ENCODE data around the gene SIRT6. TPM values are rescaled to one million over a fixed set of nuclear protein-coding genes. Genes with fewer than 3 reads are reported as not detected.

The SIRT6 gene
- total and polyA plus RNA-seq, 2 donors from 2014 or later: 27.0 to 27.3 TPM

DNA sequence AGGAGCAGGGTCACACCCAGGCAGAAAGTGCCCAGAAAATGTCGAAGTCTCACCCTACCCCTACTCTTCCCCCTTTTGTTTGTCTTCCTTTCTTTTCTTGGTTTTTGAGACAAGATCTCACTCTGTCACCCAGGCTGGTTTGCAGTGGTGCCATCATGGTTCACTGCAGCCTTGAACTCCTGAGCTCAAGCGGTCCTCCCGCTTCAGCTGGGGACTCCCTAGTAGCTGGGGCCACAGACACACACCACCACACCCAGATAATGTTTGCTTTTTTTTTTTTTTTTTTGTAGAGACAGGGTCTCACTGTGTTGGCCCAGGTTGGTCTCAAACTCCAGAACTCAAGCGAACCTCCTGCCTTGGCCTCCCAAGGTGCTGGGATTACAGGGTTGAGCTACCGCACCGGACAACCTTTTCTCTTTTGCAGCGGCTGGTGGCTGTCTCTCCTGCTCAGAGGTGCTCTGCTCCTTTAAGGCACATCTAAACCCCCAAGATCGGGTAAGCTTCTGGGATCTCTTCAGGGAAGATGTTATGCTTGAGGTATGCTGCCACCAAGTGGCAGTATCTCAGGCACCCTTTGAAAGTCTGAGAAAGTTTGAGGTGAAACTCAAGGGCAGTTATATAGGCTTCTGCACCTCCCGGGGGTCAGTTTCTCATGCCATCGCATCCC lies 24.6 kb upstream of the SIRT6 start:
- DNase-seq (no peak), FAIRE-seq (no peak)
- TF ChIP-seq, protein P1, sequence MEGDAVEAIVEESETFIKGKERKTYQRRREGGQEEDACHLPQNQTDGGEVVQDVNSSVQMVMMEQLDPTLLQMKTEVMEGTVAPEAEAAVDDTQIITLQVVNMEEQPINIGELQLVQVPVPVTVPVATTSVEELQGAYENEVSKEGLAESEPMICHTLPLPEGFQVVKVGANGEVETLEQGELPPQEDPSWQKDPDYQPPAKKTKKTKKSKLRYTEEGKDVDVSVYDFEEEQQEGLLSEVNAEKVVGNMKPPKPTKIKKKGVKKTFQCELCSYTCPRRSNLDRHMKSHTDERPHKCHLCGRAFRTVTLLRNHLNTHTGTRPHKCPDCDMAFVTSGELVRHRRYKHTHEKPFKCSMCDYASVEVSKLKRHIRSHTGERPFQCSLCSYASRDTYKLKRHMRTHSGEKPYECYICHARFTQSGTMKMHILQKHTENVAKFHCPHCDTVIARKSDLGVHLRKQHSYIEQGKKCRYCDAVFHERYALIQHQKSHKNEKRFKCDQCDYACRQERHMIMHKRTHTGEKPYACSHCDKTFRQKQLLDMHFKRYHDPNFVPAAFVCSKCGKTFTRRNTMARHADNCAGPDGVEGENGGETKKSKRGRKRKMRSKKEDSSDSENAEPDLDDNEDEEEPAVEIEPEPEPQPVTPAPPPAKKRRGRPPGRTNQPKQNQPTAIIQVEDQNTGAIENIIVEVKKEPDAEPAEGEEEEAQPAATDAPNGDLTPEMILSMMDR (IDR thresholded peaks at IDR 0.05; ENCODE audit: borderline replicate concordance, extremely low read depth, insufficient read depth): no peak
- Histone ChIP-seq H3K9ac (ENCODE audit: low read length in 3 of 3) (no peak overlapping the region), H3K4me1 (ENCODE audit: control insufficient read depth in 2 of 3, insufficient read depth in 2 of 3, low read depth in 1 of 3, low read length in 3 of 3) (no peaks in the 10 kb centered on the region), H3K36me3 (ENCODE audit: control insufficient read depth in 2 of 3, insufficient read depth in 3 of 3, low read length in 3 of 3) (no peaks in the 10 kb centered on the region), H3K9me3 (ENCODE audit: control insufficient read depth in 2 of 3, insufficient read depth in 1 of 3, low read length in 3 of 3) (no peaks in the 10 kb centered on the region), H3K27me3 (ENCODE audit: control insufficient read depth, insufficient read depth, low read length) (no peaks in the 10 kb centered on the region), H3K4me3 (ENCODE audit: low read length in 3 of 3) (no peak overlapping the region), H3K27ac (ENCODE audit: low read depth in 2 of 2, low read length in 2 of 2) (no peak overlapping the region)
- intact Hi-C loops (cut with DNase I): no loop called here

DNA sequence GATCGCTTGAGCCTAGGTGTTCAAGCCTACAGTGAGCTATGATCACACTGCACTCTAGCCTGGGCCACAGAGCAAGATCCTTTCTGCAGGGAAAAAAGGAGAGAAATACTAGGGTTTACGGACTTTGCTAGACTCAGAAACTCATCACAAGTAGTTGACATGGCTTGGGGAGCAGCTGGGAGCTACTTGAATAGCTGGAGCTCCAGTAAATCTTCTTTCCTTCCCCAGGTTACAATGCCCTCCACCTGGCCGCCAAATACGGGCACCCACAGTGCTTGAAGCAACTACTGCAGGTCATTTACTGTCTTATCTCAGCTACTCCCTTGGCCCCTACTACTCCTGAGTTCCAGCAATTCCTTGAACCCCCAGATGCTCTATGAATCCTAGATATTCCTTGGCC lies 19.4 kb upstream of the SIRT6 start:
- DNase-seq (no peak), FAIRE-seq (no peak)
- Histone ChIP-seq H3K27me3 (ENCODE audit: control insufficient read depth, insufficient read depth, low read length) (no peaks in the 10 kb centered on the region), H3K27ac (ENCODE audit: low read depth in 2 of 2, low read length in 2 of 2) (no peak overlapping the region), H3K9me3 (ENCODE audit: control insufficient read depth in 2 of 3, insufficient read depth in 1 of 3, low read length in 3 of 3) (no peaks in the 10 kb centered on the region), H3K4me1 (ENCODE audit: control insufficient read depth in 2 of 3, insufficient read depth in 2 of 3, low read depth in 1 of 3, low read length in 3 of 3) (no peaks in the 10 kb centered on the region), H3K9ac (ENCODE audit: low read length in 3 of 3) (no peak overlapping the region), H3K4me3 (ENCODE audit: low read length in 3 of 3) (no peak overlapping the region), H3K36me3 (ENCODE audit: control insufficient read depth in 2 of 3, insufficient read depth in 3 of 3, low read length in 3 of 3) (no peaks in the 10 kb centered on the region)
- TF ChIP-seq, protein P1 (IDR thresholded peaks at IDR 0.05; ENCODE audit: borderline replicate concordance, extremely low read depth, insufficient read depth): no peak
- intact Hi-C loops (cut with DNase I): no loop called here

DNA sequence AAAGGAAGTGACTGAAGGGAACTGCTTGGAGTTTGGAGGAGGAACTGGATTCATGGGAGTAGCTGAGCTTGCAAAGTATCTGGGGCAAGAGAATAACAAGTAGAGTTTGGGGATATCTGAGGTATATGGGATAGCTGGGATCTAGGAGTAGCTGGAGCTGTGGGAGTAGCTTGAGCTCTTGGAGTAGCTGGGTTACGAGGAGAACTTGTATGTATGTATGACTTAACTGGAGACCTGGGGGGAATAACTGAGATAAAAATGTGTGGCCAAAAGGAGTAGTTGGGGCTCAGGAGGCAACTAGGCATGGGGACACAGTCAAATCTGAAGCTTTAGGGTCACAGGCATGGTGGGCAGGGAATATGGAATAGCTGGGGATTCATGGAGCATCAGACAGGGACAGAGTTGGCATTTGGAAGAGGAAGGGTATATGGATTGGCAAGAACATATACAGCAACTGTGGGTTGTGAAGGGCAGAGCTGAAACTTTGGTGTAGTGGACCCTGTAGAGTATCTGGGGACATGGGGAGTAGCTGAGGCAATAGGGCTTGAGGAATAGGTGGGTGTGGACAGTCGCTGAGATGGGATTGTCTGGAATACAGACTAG lies 18.7 kb upstream of the SIRT6 start:
- H3K36me3 ChIP-seq (ENCODE audit: control insufficient read depth in 2 of 3, insufficient read depth in 3 of 3, low read length in 3 of 3): no peaks in the 10 kb centered on the region
- no peaks in the 10 kb centered on the region for H3K9me3 ChIP-seq (ENCODE audit: control insufficient read depth in 2 of 3, insufficient read depth in 1 of 3, low read length in 3 of 3)
- TF ChIP-seq, protein P1 (IDR thresholded peaks at IDR 0.05; ENCODE audit: borderline replicate concordance, extremely low read depth, insufficient read depth): no peak
- intact Hi-C loops (cut with DNase I): no loop called here
- no peak for DNase-seq
- H3K4me1 ChIP-seq (ENCODE audit: control insufficient read depth in 2 of 3, insufficient read depth in 2 of 3, low read depth in 1 of 3, low read length in 3 of 3): no peaks in the 10 kb centered on the region
- FAIRE-seq: no peak
- H3K27me3 ChIP-seq (ENCODE audit: control insufficient read depth, insufficient read depth, low read length): no peaks in the 10 kb centered on the region
- no peak overlapping the region for H3K27ac ChIP-seq (ENCODE audit: low read depth in 2 of 2, low read length in 2 of 2)
- no peak overlapping the region for H3K9ac ChIP-seq (ENCODE audit: low read length in 3 of 3)
- no peak overlapping the region for H3K4me3 ChIP-seq (ENCODE audit: low read length in 3 of 3)
